ENCODE results near the gene MYO1H. TPM values are rescaled to one million over a fixed set of nuclear protein-coding genes. Genes with fewer than 3 reads are reported as not detected.

MYO1H gene
- total and polyA plus RNA-seq, 2 of the 8 experiments (the other 6 are each of a cell fraction or from before 2014, with no cell fraction given) = 0.03 TPM; not detected in 1

GRCh38 chr12:109493938-109494337, 146.2 kb downstream of the MYO1H start:
- no peaks in the 10 kb centered on the region for H3K79me1 ChIP-seq (ENCODE audit: low read depth, low read length)
- H3K4me1 ChIP-seq (replicated peaks in 1 of 4; ENCODE audit: control insufficient read depth in 3 of 4, insufficient read depth in 4 of 4, low read length in 3 of 4) = no peaks in the 10 kb centered on the region
- H3K4me2 ChIP-seq (ENCODE audit: insufficient read depth in 1 of 2, low read depth in 2 of 2, low read length in 2 of 2) = no peak overlapping the region
- H2AFZ ChIP-seq (ENCODE audit: low read length) = no peak overlapping the region
- DNase-seq (ENCODE audit: low read depth in 1 of 2, low spot score in 2 of 2) = no peak
- H4K91ac ChIP-seq (replicated peaks; ENCODE audit: insufficient read length, low read length) = no peak overlapping the region
- no peak overlapping the region for H4K5ac ChIP-seq (ENCODE audit: insufficient read length, low read depth, low read length)
- H4K20me1 ChIP-seq (replicated peaks in 1 of 2; ENCODE audit: control insufficient read depth in 1 of 2, insufficient read depth in 2 of 2, low read length in 2 of 2) = no peaks in the 10 kb centered on the region
- no peak overlapping the region for H2BK15ac ChIP-seq (ENCODE audit: low read length)
- H3K9me3 ChIP-seq (ENCODE audit: insufficient read depth in 2 of 2, low read depth in 1 of 2, low read length in 1 of 2) = 0 out of 4 replicates have a peak, but pooled peaks cover 0 to 4% of the 10 kb centered on the region in 2 experiments
- no peak overlapping the region for H3K23ac ChIP-seq (ENCODE audit: insufficient read length)
- no peak overlapping the region for H3K4ac ChIP-seq (replicated peaks; ENCODE audit: insufficient read length, low read depth, low read length)
- ChIA-PET POLR2A (ENCODE audit: partially characterized antibody) (interaction anchor here (2.0 kb wide), 1 partner anchor 17 kb away, joined by 8 read pairs; the partner anchor contains the start of genes KCTD10 and UBE3B), CTCF (ENCODE audit: partially characterized antibody) (interaction anchor here (1.6 to 3.4 kb wide), 3 partner anchors 22 to 100 kb away, joined by 4 to 14 read pairs (median 6); no protein-coding TSS in a partner anchor)
- FAIRE-seq = no peak
- H2BK120ac ChIP-seq (replicated peaks; ENCODE audit: low read depth, low read length) = no peak overlapping the region
- H3K23me2 ChIP-seq (ENCODE audit: low read depth, low read length) = no peaks in the 10 kb centered on the region
- H3K27me3 ChIP-seq (replicated peaks in 1 of 4; ENCODE audit: control insufficient read depth in 3 of 4, extremely low read depth in 1 of 4, insufficient read depth in 3 of 4, low read length in 3 of 4) = no peaks in the 10 kb centered on the region
- H3K27ac ChIP-seq (ENCODE audit: low read depth, low read length) = no peak overlapping the region
- no peak overlapping the region for H3K4me3 ChIP-seq (ENCODE audit: extremely low read depth in 1 of 4, insufficient read depth in 2 of 4, low read depth in 3 of 4, low read length in 4 of 4)
- no peak overlapping the region for H3K56ac ChIP-seq (replicated peaks; ENCODE audit: insufficient read length, low read depth, low read length)
- no peak overlapping the region for H4K8ac ChIP-seq (ENCODE audit: extremely low read depth, insufficient read depth, low read length)
- WGBS, 2 experiments (ENCODE audit: extremely low coverage in 1 of 2, insufficient coverage in 1 of 2, insufficient read length in 1 of 2, insufficient replicate concordance in 2 of 2, low coverage in 1 of 2, low lambda C conversion rate in 2 of 2, missing lambda C conversion rate in 1 of 2) = 77% methylated on average over 1 of the region's 1 CpG; no CpG with 5 or more reads in 1 of the 2 experiments
- H3K14ac ChIP-seq (ENCODE audit: insufficient read length) = no peak overlapping the region
- no peaks in the 10 kb centered on the region for H3K79me2 ChIP-seq (ENCODE audit: control insufficient read depth in 1 of 2, insufficient read depth in 2 of 2, low read length in 2 of 2)
- peaks cover 3 to 39% (median 26%) of the 10 kb centered on the region in 4 experiments; a peak in 7 of 8 replicates for H3K36me3 ChIP-seq (ENCODE audit: control insufficient read depth in 2 of 4, insufficient read depth in 4 of 4, low read length in 3 of 4)
- no peak overlapping the region for H3K18ac ChIP-seq (ENCODE audit: extremely low read depth, low read length)
- no peak overlapping the region for H2BK5ac ChIP-seq (ENCODE audit: low read depth, low read length)
- no peak overlapping the region for H2BK20ac ChIP-seq (ENCODE audit: low read length)
- no peak overlapping the region for H2AK5ac ChIP-seq (ENCODE audit: low read depth, low read length)
- no peak overlapping the region for H3K9ac ChIP-seq (replicated peaks in 1 of 4; ENCODE audit: extremely low read depth in 1 of 4, low read depth in 3 of 4, low read length in 3 of 4)
- no peak overlapping the region for H2BK12ac ChIP-seq (ENCODE audit: low read depth, low read length)
- TF ChIP-seq KDM4A (IDR thresholded peaks at IDR 0.05; ENCODE audit: low read depth, low read length, severe bottlenecking) (no peak), CBX5 (IDR thresholded peaks at IDR 0.05; ENCODE audit: low read depth, low read length) (no peak), POLR2A (IDR thresholded peaks at IDR 0.05; ENCODE audit: control extremely low read depth in 1 of 2, low read depth in 2 of 2, low read length in 2 of 2) (no peak), RNF2 (IDR thresholded peaks at IDR 0.05; ENCODE audit: borderline replicate concordance, low read depth, low read length, missing control alignments, poor library complexity, severe bottlenecking) (no peak), CTBP2 (IDR thresholded peaks at IDR 0.05; ENCODE audit: borderline replicate concordance, insufficient read depth, insufficient read length, low read length) (no peak), CHD1 (IDR thresholded peaks at IDR 0.05; ENCODE audit: low read depth, low read length) (no peak), TAF1 (IDR thresholded peaks at IDR 0.05; ENCODE audit: low read depth, low read length) (no peak), SIRT6 (IDR thresholded peaks at IDR 0.05; ENCODE audit: low read length) (no peak), KDM5A (IDR thresholded peaks at IDR 0.05; ENCODE audit: low read length) (no peak), SIX5 (IDR thresholded peaks at IDR 0.05; ENCODE audit: low read depth, low read length) (no peak), RAD21 (IDR thresholded peaks at IDR 0.05 in 1 of 2, conservative IDR thresholded peaks at IDR 0.05 in 1 of 2; ENCODE audit: low read depth in 2 of 2, low read length in 2 of 2) (no peak), SP4 (IDR thresholded peaks at IDR 0.05; ENCODE audit: low read length) (no peak), CREB1 (IDR thresholded peaks at IDR 0.05) (no peak), BCL11A (IDR thresholded peaks at IDR 0.05; ENCODE audit: low read depth in 2 of 2, low read length in 2 of 2) (no peak), NRF1 (IDR thresholded peaks at IDR 0.05; ENCODE audit: low read depth, low read length) (no peak)
